Measurements from ENCODE around the gene USF3.

USF3 gene

GRCh38 chr3:113626503-113627371 is 69.7 kb downstream of the USF3 start:
- H3K9ac ChIP-seq (ENCODE audit: low read length), result no peak overlapping the region
- H3K36me3 ChIP-seq (ENCODE audit: insufficient read depth, low read length), result no peaks in the 10 kb centered on the region
- H3K4me1 ChIP-seq (ENCODE audit: insufficient read depth, low read length), result peaks cover 52% of the 10 kb centered on the region
- H3K9me3 ChIP-seq (ENCODE audit: low read length), result no peaks in the 10 kb centered on the region
- peak overlapping the region in 1 of 2 donors; percentile 10 for H3K4me3 ChIP-seq (ENCODE audit: low read depth in 1 of 2, low read length in 2 of 2)
- no peaks in the 10 kb centered on the region for H3K27me3 ChIP-seq (ENCODE audit: control insufficient read depth in 1 of 2, insufficient read depth in 2 of 2, low read length in 2 of 2)
- H3K27ac ChIP-seq (ENCODE audit: low read depth, low read length), result no peak overlapping the region

- Histone ChIP-seq H3K36me3 (ENCODE audit: insufficient read depth, low read length) (no peaks in the 10 kb centered on the region), H3K27ac (ENCODE audit: low read depth, low read length) (no peak overlapping the region), H3K4me3 (ENCODE audit: low read depth in 1 of 2, low read length in 2 of 2) (no peak overlapping the region), H3K4me1 (ENCODE audit: insufficient read depth, low read length) (peaks cover 45% of the 10 kb centered on the region), H3K9ac (ENCODE audit: low read length) (no peak overlapping the region), H3K27me3 (ENCODE audit: control insufficient read depth in 1 of 2, insufficient read depth in 2 of 2, low read length in 2 of 2) (no peaks in the 10 kb centered on the region), H3K9me3 (ENCODE audit: low read length) (no peaks in the 10 kb centered on the region)
Observed at GRCh38 chr3:113625834-113626233, 70.6 kb downstream of the USF3 start.

- no peak overlapping the region for H3K27ac ChIP-seq (ENCODE audit: low read depth, low read length)
- no peaks in the 10 kb centered on the region for H3K36me3 ChIP-seq (ENCODE audit: insufficient read depth, low read length)
- H3K9ac ChIP-seq (ENCODE audit: low read length), result no peak overlapping the region
- no peaks in the 10 kb centered on the region for H3K9me3 ChIP-seq (ENCODE audit: low read length)
- H3K4me3 ChIP-seq (ENCODE audit: low read depth in 1 of 2, low read length in 2 of 2), result no peak overlapping the region
- H3K27me3 ChIP-seq (ENCODE audit: control insufficient read depth in 1 of 2, insufficient read depth in 2 of 2, low read length in 2 of 2), result no peaks in the 10 kb centered on the region
- H3K4me1 ChIP-seq (ENCODE audit: insufficient read depth, low read length), result peaks cover 25% of the 10 kb centered on the region
Observed at GRCh38 chr3:113623811-113624210, 72.6 kb downstream of the USF3 start.

- no peak overlapping the region for H3K9ac ChIP-seq (ENCODE audit: low read length)
- no peak overlapping the region for H3K4me3 ChIP-seq (ENCODE audit: low read depth in 1 of 2, low read length in 2 of 2)
Observed at GRCh38 chr3:113623324-113623723, 73.1 kb downstream of the USF3 start.

GRCh38 chr3:113620091-113620490 is 76.4 kb downstream of the USF3 start:
- H3K27ac ChIP-seq (ENCODE audit: low read depth, low read length), result no peak overlapping the region

More at GRCh38 chr3:113623324-113623723, 73.1 kb downstream of the USF3 start:
- Histone ChIP-seq H3K27ac (ENCODE audit: low read depth, low read length) (no peak overlapping the region), H3K4me1 (ENCODE audit: insufficient read depth, low read length) (peaks cover 20% of the 10 kb centered on the region), H3K27me3 (ENCODE audit: control insufficient read depth in 1 of 2, insufficient read depth in 2 of 2, low read length in 2 of 2) (no peaks in the 10 kb centered on the region), H3K36me3 (ENCODE audit: insufficient read depth, low read length) (no peaks in the 10 kb centered on the region), H3K9me3 (ENCODE audit: low read length) (no peaks in the 10 kb centered on the region)

GRCh38 chr3:113617726-113618125 is 78.7 kb downstream of the USF3 start:
- Histone ChIP-seq H3K27me3 (ENCODE audit: control insufficient read depth in 1 of 2, insufficient read depth in 2 of 2, low read length in 2 of 2) (no peaks in the 10 kb centered on the region), H3K9me3 (ENCODE audit: low read length) (no peaks in the 10 kb centered on the region), H3K4me3 (ENCODE audit: low read depth in 1 of 2, low read length in 2 of 2) (no peak overlapping the region)

More at GRCh38 chr3:113620091-113620490, 76.4 kb downstream of the USF3 start:
- H3K4me3 ChIP-seq (ENCODE audit: low read depth in 1 of 2, low read length in 2 of 2), result no peak overlapping the region
- no peaks in the 10 kb centered on the region for H3K27me3 ChIP-seq (ENCODE audit: control insufficient read depth in 1 of 2, insufficient read depth in 2 of 2, low read length in 2 of 2)
- no peaks in the 10 kb centered on the region for H3K9me3 ChIP-seq (ENCODE audit: low read length)
- peaks cover 5% of the 10 kb centered on the region for H3K4me1 ChIP-seq (ENCODE audit: insufficient read depth, low read length)
- H3K9ac ChIP-seq (ENCODE audit: low read length), result no peak overlapping the region
- no peaks in the 10 kb centered on the region for H3K36me3 ChIP-seq (ENCODE audit: insufficient read depth, low read length)

GRCh38 chr3:113615976-113616375 is 80.5 kb downstream of the USF3 start:
- H3K4me1 ChIP-seq (ENCODE audit: insufficient read depth, low read length), result peaks cover 7% of the 10 kb centered on the region
- H3K9ac ChIP-seq (ENCODE audit: low read length), result no peak overlapping the region
- H3K27me3 ChIP-seq (ENCODE audit: control insufficient read depth in 1 of 2, insufficient read depth in 2 of 2, low read length in 2 of 2), result no peaks in the 10 kb centered on the region
- H3K27ac ChIP-seq (ENCODE audit: low read depth, low read length), result no peak overlapping the region
- H3K36me3 ChIP-seq (ENCODE audit: insufficient read depth, low read length), result no peaks in the 10 kb centered on the region
- H3K9me3 ChIP-seq (ENCODE audit: low read length), result no peaks in the 10 kb centered on the region
- no peak overlapping the region for H3K4me3 ChIP-seq (ENCODE audit: low read depth in 1 of 2, low read length in 2 of 2)

More at GRCh38 chr3:113617726-113618125, 78.7 kb downstream of the USF3 start:
- Histone ChIP-seq H3K9ac (ENCODE audit: low read length) (no peak overlapping the region), H3K36me3 (ENCODE audit: insufficient read depth, low read length) (no peaks in the 10 kb centered on the region), H3K4me1 (ENCODE audit: insufficient read depth, low read length) (peaks cover 7% of the 10 kb centered on the region), H3K27ac (ENCODE audit: low read depth, low read length) (no peak overlapping the region)

- H3K9ac ChIP-seq (ENCODE audit: low read length), result no peak overlapping the region
- no peaks in the 10 kb centered on the region for H3K36me3 ChIP-seq (ENCODE audit: insufficient read depth, low read length)
- H3K9me3 ChIP-seq (ENCODE audit: low read length), result no peaks in the 10 kb centered on the region
- no peaks in the 10 kb centered on the region for H3K27me3 ChIP-seq (ENCODE audit: control insufficient read depth in 1 of 2, insufficient read depth in 2 of 2, low read length in 2 of 2)
- peaks cover 7% of the 10 kb centered on the region for H3K4me1 ChIP-seq (ENCODE audit: insufficient read depth, low read length)
- no peak overlapping the region for H3K4me3 ChIP-seq (ENCODE audit: low read depth in 1 of 2, low read length in 2 of 2)
- no peak overlapping the region for H3K27ac ChIP-seq (ENCODE audit: low read depth, low read length)
Observed at GRCh38 chr3:113614402-113614801, 82.0 kb downstream of the USF3 start.

GRCh38 chr3:113607219-113607596 is 89.2 kb downstream of the USF3 start:
- H3K4me3 ChIP-seq (ENCODE audit: low read depth in 1 of 2, low read length in 2 of 2), result no peak overlapping the region
- H3K9ac ChIP-seq (ENCODE audit: low read length), result no peak overlapping the region
- no peaks in the 10 kb centered on the region for H3K27me3 ChIP-seq (ENCODE audit: control insufficient read depth in 1 of 2, insufficient read depth in 2 of 2, low read length in 2 of 2)
- no peaks in the 10 kb centered on the region for H3K9me3 ChIP-seq (ENCODE audit: low read length)
- no peaks in the 10 kb centered on the region for H3K36me3 ChIP-seq (ENCODE audit: insufficient read depth, low read length)
- H3K4me1 ChIP-seq (ENCODE audit: insufficient read depth, low read length), result no peaks in the 10 kb centered on the region
- no peak overlapping the region for H3K27ac ChIP-seq (ENCODE audit: low read depth, low read length)

GRCh38 chr3:113606539-113607218 is 89.8 kb downstream of the USF3 start:
- Histone ChIP-seq H3K36me3 (ENCODE audit: insufficient read depth, low read length) (no peaks in the 10 kb centered on the region), H3K4me1 (ENCODE audit: insufficient read depth, low read length) (no peaks in the 10 kb centered on the region), H3K9me3 (ENCODE audit: low read length) (no peaks in the 10 kb centered on the region), H3K27ac (ENCODE audit: low read depth, low read length) (no peak overlapping the region), H3K27me3 (ENCODE audit: control insufficient read depth in 1 of 2, insufficient read depth in 2 of 2, low read length in 2 of 2) (no peaks in the 10 kb centered on the region), H3K9ac (ENCODE audit: low read length) (no peak overlapping the region), H3K4me3 (ENCODE audit: low read depth in 1 of 2, low read length in 2 of 2) (no peak overlapping the region)

- H3K27me3 ChIP-seq (ENCODE audit: control insufficient read depth in 1 of 2, insufficient read depth in 2 of 2, low read length in 2 of 2), result no peaks in the 10 kb centered on the region
- H3K27ac ChIP-seq (ENCODE audit: low read depth, low read length), result no peak overlapping the region
- no peak overlapping the region for H3K4me3 ChIP-seq (ENCODE audit: low read depth in 1 of 2, low read length in 2 of 2)
- no peaks in the 10 kb centered on the region for H3K36me3 ChIP-seq (ENCODE audit: insufficient read depth, low read length)
- H3K9me3 ChIP-seq (ENCODE audit: low read length), result no peaks in the 10 kb centered on the region
- peaks cover 3% of the 10 kb centered on the region for H3K4me1 ChIP-seq (ENCODE audit: insufficient read depth, low read length)
- no peak overlapping the region for H3K9ac ChIP-seq (ENCODE audit: low read length)
Observed at GRCh38 chr3:113602836-113603235, 93.6 kb downstream of the USF3 start.

Data from muscle layer of colon (tissue), 2 donors.